ENCODE results near the gene KANSL3.

KANSL3 gene

DNA sequence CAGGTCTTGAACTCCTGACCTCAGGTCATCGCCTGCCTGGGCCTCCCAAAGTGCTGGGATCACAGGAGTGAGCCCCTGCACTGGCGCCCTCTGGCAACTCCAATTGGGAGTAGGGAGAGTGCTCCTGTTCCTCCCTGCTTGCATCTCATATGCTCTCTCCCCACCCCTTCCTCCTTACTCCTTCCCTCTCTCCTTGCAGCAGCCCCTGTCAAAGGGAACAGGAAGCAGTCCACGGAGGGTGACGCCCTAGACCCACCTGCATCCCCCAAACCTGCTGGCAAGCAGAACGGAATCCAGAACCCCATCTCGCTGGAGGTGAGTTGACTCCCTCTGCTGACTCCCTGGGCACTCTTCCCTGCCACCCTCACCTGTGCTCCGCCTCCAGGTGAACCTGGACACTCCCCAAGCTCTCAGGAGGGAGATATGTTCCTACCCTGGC, 90.9 kb downstream of the KANSL3 start:
- Histone ChIP-seq H3K27me3 (ENCODE audit: control insufficient read depth in 1 of 2, insufficient read depth in 2 of 2, low read length in 2 of 2) (no peaks in the 10 kb centered on the region), H3K4me3 (ENCODE audit: low read depth in 1 of 2, low read length in 2 of 2) (no peak overlapping the region), H3K4me1 (ENCODE audit: control insufficient read depth in 1 of 2, insufficient read depth in 2 of 2, low read length in 2 of 2) (peaks cover 6 to 14% of the 10 kb centered on the region in 2 donors), H3K36me3 (ENCODE audit: control insufficient read depth in 1 of 2, insufficient read depth in 2 of 2, low read length in 2 of 2) (peaks cover 0 to 41% of the 10 kb centered on the region in 2 donors), H3K9ac (ENCODE audit: low read depth in 1 of 2, low read length in 2 of 2) (no peak overlapping the region), H3K27ac (ENCODE audit: low read depth, low read length) (no peak overlapping the region), H3K9me3 (ENCODE audit: control insufficient read depth in 1 of 2, low read length in 2 of 2) (no peaks in the 10 kb centered on the region)

DNA sequence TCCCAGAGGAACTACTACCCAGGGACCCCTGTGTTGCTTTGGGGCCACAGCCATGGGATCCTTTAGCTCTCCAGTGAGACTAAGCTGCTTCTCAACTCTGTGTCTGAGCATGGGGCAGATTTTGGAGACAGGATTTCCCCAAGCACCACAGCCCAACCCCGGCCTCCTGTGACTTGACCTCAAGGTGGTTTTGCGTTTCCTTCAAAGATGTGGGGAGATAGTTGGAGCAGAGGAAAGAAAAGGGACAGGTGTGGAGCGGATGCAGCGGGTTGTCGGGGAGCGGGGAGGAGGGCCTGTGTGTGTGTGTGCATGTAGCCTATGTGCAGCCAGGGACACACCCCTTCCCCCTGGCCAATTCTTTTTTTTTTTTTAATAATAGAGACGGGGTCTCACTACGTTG, 91.3 kb downstream of the KANSL3 start:
- Histone ChIP-seq H3K27me3 (ENCODE audit: control insufficient read depth in 1 of 2, insufficient read depth in 2 of 2, low read length in 2 of 2) (no peaks in the 10 kb centered on the region), H3K4me3 (ENCODE audit: low read depth in 1 of 2, low read length in 2 of 2) (no peak overlapping the region), H3K4me1 (ENCODE audit: control insufficient read depth in 1 of 2, insufficient read depth in 2 of 2, low read length in 2 of 2) (peaks cover 6 to 14% of the 10 kb centered on the region in 2 donors), H3K9ac (ENCODE audit: low read depth in 1 of 2, low read length in 2 of 2) (no peak overlapping the region), H3K9me3 (ENCODE audit: control insufficient read depth in 1 of 2, low read length in 2 of 2) (no peaks in the 10 kb centered on the region), H3K36me3 (ENCODE audit: control insufficient read depth in 1 of 2, insufficient read depth in 2 of 2, low read length in 2 of 2) (peaks cover 0 to 37% of the 10 kb centered on the region in 2 donors), H3K27ac (ENCODE audit: low read depth, low read length) (no peak overlapping the region)

DNA sequence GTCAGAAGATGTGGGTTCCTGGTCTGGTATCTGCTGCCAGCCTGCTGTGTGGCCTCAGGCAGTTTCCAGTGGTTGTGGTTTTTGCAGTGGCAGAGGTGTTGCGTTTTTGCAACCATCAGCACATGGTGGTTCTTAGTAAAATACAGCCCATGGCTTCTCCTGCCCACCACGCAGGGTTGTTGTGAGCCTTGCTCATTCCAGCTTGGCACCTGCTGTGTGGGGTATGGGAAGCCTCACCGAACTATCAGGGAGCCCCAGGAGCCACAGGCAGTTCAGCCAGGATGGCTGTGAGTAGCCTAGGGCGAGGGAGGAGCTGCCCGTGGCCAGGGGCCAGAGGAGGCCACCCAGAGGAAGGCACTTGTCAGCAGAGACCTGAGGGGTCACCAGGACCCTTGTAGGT, 91.8 kb downstream of the KANSL3 start:
- Histone ChIP-seq H3K36me3 (ENCODE audit: control insufficient read depth in 1 of 2, insufficient read depth in 2 of 2, low read length in 2 of 2) (peaks cover 0 to 32% of the 10 kb centered on the region in 2 donors), H3K4me3 (ENCODE audit: low read depth in 1 of 2, low read length in 2 of 2) (no peak overlapping the region), H3K4me1 (ENCODE audit: control insufficient read depth in 1 of 2, insufficient read depth in 2 of 2, low read length in 2 of 2) (peaks cover 6 to 14% of the 10 kb centered on the region in 2 donors), H3K9me3 (ENCODE audit: control insufficient read depth in 1 of 2, low read length in 2 of 2) (no peaks in the 10 kb centered on the region), H3K27me3 (ENCODE audit: control insufficient read depth in 1 of 2, insufficient read depth in 2 of 2, low read length in 2 of 2) (no peaks in the 10 kb centered on the region), H3K27ac (ENCODE audit: low read depth, low read length) (no peak overlapping the region), H3K9ac (ENCODE audit: low read depth in 1 of 2, low read length in 2 of 2) (no peak overlapping the region)

All from duodenal mucosa (tissue), 2 donors.